Motor neuron (in vitro differentiated cells): ENCODE measurements around the gene SF3A1. TPM values are rescaled to one million over a fixed set of nuclear protein-coding genes. Genes with fewer than 3 reads are reported as not detected.
A peak's percentile ranks its signal among the peaks of the same experiment; 100 is the strongest.
"Not testable (repeated sequence)": the region's sequence is repeated elsewhere in the genome, so short reads cannot be mapped to it uniquely, and the experiment has no call there.

Source experiments
- ATAC-seq, 8 experiments: fragments of 200-7000 bp; cut with Tn5 transposase; replicated peaks in 6 of 8; 2 replicates each; pipeline ENCODE4 v1.8.0; 2021; ENCODE audit warnings: mild to moderate bottlenecking in 8 of 8, moderate library complexity in 8 of 8
- H3K27ac ChIP-seq, 2 donors: fragments of 250-450 bp; sonication (Bioruptor Pico); 2 replicates each; pipeline ENCODE4 v1.9.0; 2021; ENCODE audit warnings: antibody characterized with exemption in 2 of 2, mild to moderate bottlenecking in 2 of 2, moderate library complexity in 1 of 2
- H3K4me1 ChIP-seq, 2 donors: fragments of 250-450 bp; sonication (Bioruptor Pico); replicated peaks in 1 of 2; 2 replicates each; pipeline ENCODE4 v1.6.1; 2021; ENCODE audit warnings: antibody characterized with exemption in 2 of 2, mild to moderate bottlenecking in 2 of 2, moderate library complexity in 1 of 2
- H3K4me3 ChIP-seq, 5 donors: fragments of 250-450 bp; sonication (Bioruptor Pico); 2 replicates each; pipeline ENCODE4 v1.9.0; 2021; ENCODE audit warnings: antibody characterized with exemption in 5 of 5, mild to moderate bottlenecking in 5 of 5, moderate library complexity in 4 of 5
- WGBS, 10 experiments: fragments of 450-650 bp; shearing (Covaris generic); methylation state at CpG; one replicate each; pipeline ENCODE4 v1.0.0; 2022; 5-methylcytosine and 5-hydroxymethylcytosine counted together
- in situ Hi-C, 9 experiments: fragments of 400-800 bp; cut with MboI; loops; one replicate each; pipeline ENCODE4 v1.15.0; 2021; ENCODE audit warnings: low sequenced_read_pairs in 9 of 9, low pct_unique_long_range_greater_than_20kb in 2 of 9; ENCODE audit not compliant: unreplicated experiment in 9 of 9
- total RNA-seq, 8 experiments: library from RNA; unstranded; fragments of 300-600 nt; gene quantifications; 2 replicates each; pipeline versions ENCODE4 v1.2.3 to v1.2.4, GENCODE V29; 2022

The SF3A1 gene, protein sequence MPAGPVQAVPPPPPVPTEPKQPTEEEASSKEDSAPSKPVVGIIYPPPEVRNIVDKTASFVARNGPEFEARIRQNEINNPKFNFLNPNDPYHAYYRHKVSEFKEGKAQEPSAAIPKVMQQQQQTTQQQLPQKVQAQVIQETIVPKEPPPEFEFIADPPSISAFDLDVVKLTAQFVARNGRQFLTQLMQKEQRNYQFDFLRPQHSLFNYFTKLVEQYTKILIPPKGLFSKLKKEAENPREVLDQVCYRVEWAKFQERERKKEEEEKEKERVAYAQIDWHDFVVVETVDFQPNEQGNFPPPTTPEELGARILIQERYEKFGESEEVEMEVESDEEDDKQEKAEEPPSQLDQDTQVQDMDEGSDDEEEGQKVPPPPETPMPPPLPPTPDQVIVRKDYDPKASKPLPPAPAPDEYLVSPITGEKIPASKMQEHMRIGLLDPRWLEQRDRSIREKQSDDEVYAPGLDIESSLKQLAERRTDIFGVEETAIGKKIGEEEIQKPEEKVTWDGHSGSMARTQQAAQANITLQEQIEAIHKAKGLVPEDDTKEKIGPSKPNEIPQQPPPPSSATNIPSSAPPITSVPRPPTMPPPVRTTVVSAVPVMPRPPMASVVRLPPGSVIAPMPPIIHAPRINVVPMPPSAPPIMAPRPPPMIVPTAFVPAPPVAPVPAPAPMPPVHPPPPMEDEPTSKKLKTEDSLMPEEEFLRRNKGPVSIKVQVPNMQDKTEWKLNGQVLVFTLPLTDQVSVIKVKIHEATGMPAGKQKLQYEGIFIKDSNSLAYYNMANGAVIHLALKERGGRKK
- total RNA-seq: 10 to 100 TPM; 20.5 to 81.4 (median 34.6) TPM

GRCh38 chr22:30356449-30357235 lies at the start of gene SF3A1, which contains the start of gene CCDC157:
SF3A1 (minus strand) TSS chr22:30356894; CDS start chr22:30356792, 102 bp downstream.
CCDC157 (plus strand) TSS chr22:30357007; CDS start chr22:30366001, 8,994 bp downstream.
- Histone ChIP-seq H3K4me3 (peak within 1 kb of the TSS; percentile 75 to 100 (median 98)), H3K4me1 (peaks cover 13 to 14% of the 10 kb centered on the region in 2 donors), H3K27ac (peak within 1 kb of the TSS; percentile 98 to 99)
- ATAC-seq: peak; percentile 92 to 94 (median 93)
- in situ Hi-C loops: no loop called here
- 0 to 1% (median 0%) methylated on average over 1 to 14 of the region's 91 CpGs; no CpG with 5 or more reads in 6 of the 10 experiments for WGBS, 10 experiments

- in situ Hi-C loops: no loop called here
- WGBS, 10 experiments: 60 to 100% (median 100%) methylated on average over 1 to 6 of the region's 6 CpGs
- H3K4me1 ChIP-seq: no peaks in the 10 kb centered on the region
- H3K4me3 ChIP-seq: no peak overlapping the region
- ATAC-seq: no peak
- H3K27ac ChIP-seq: no peak overlapping the region
Measured at GRCh38 chr22:30406400-30406799, 49.7 kb upstream of the SF3A1 start.

GRCh38 chr22:30405731-30406130 lies 49.0 kb upstream of the SF3A1 start:
- H3K4me3 ChIP-seq: no peak overlapping the region
- no peak overlapping the region for H3K27ac ChIP-seq
- no peak for ATAC-seq
- no peaks in the 10 kb centered on the region for H3K4me1 ChIP-seq
- in situ Hi-C loops: no loop called here
- WGBS, 10 experiments: 73 to 100% (median 88%) methylated on average over 1 to 4 of the region's 4 CpGs; no CpG with 5 or more reads in 2 of the 10 experiments

DNA sequence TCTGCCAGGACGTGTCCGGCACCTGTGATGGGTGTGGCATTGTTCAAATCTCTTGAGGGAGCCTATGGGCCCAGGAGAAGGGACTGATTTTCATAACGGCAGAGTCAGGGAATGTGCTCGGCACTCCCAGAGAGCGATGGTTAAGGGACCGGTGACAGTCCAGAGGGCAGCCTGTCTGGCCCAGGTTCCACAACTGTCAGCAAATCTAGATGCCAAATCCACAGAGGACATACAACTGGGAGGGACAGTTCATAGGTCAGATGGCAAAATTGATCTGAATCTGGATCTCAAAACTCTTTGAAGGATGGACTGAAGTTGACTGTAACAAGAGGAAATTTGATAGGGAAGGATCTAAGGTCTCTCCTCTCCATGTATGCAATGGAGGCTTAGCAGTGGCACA lies 47.6 kb upstream of the SF3A1 start:
- no peaks in the 10 kb centered on the region for H3K4me1 ChIP-seq
- ATAC-seq: no peak
- in situ Hi-C loops: no loop called here
- H3K4me3 ChIP-seq: no peak overlapping the region
- H3K27ac ChIP-seq: no peak overlapping the region
- WGBS, 10 experiments: 40 to 100% (median 86%) methylated on average over 1 to 6 of the region's 6 CpGs; no CpG with 5 or more reads in 3 of the 10 experiments

DNA sequence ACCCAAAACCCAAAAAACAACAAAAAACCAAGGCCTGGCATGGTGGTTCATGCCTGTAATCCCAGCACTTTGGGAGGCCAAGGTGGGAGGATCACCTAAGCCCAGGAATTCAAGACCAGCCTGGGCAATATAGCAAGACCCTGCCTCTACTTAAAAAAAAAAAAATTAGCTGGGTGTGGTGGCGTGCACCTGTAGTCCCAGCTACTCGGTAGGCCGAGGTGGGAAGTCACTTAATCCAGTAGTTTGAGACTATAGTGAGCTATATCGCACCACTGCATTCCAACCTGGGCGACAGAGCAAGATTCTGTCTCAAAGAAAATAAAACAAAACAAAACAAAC lies 46.0 kb upstream of the SF3A1 start:
- H3K27ac ChIP-seq, H3K4me3 ChIP-seq, ATAC-seq, in situ Hi-C loops, H3K4me1 ChIP-seq: not testable (repeated sequence)
- WGBS, 10 experiments: 83 to 100% (median 90%) methylated on average over 1 to 5 of the region's 5 CpGs; no CpG with 5 or more reads in 3 of the 10 experiments

- whole genome bisulfite sequencing, 10 experiments: 17 to 90% (median 67%) methylated on average over 1 to 3 of the region's 5 CpGs; no CpG with 5 or more reads in 2 of the 10 experiments
- in situ Hi-C loops: no loop called here
Measured at GRCh38 chr22:30402028-30402765, 45.5 kb upstream of the SF3A1 start.

GRCh38 chr22:30401024-30401423 lies 44.3 kb upstream of the SF3A1 start:
- H3K27ac ChIP-seq, H3K4me1 ChIP-seq, ATAC-seq, H3K4me3 ChIP-seq, in situ Hi-C loops: not testable (repeated sequence)
- WGBS, 10 experiments: 67 to 100% (median 100%) methylated on average over 1 to 2 of the region's 3 CpGs; no CpG with 5 or more reads in 2 of the 10 experiments

More at GRCh38 chr22:30402028-30402765, 45.5 kb upstream of the SF3A1 start:
- H3K4me3 ChIP-seq: no peak overlapping the region
- no peak overlapping the region for H3K27ac ChIP-seq
- peak in 1 of 8 experiments; percentile 14 for ATAC-seq
- peaks cover 7 to 8% of the 10 kb centered on the region in 2 donors for H3K4me1 ChIP-seq

DNA sequence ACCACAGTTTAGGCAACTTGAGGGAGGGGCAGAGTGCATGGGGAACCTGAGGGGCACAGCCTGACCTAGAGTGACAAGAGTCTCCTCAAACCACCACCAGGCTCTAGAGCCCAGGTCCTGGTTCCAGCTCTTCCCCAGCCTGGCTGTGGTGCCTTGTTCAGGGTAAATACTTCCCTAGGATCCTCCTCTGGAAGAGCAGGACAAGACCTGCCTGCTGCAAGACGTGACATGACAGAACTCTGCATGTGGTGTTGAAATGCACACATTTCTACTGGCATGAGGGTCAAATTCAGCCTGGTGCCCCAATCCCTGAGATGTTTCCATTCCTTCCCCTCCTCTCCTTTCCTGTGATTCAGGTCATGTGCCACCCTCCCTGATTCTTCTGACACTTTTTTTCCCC lies 43.5 kb upstream of the SF3A1 start:
- Histone ChIP-seq H3K4me1 (peaks cover 7 to 8% of the 10 kb centered on the region in 2 donors), H3K4me3 (no peak overlapping the region), H3K27ac (no peak overlapping the region)
- no peak for ATAC-seq
- 20 to 100% (median 60%) methylated on average over 1 of the region's 1 CpG; no CpG with 5 or more reads in 7 of the 10 experiments for WGBS, 10 experiments
- in situ Hi-C loops: no loop called here

DNA sequence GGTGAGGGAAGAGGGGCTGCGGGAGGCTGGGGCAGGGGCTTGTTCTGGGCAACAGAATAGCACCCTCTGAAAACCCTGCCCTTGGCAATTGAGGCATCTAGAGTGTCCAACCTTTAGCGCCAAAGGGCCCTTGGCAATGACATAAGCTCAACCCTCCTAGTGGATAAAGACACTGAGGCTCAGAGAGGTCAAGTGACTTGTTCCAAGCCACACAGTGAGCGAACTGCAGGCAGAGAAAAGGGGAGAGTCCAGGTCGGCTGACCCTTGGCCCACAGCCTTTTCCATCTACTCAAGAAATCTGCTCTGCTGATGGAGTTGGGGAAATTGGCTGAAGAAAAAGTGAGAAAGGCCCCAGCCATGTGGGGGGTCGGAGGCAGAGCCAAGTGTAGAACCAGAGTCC lies 43.0 kb upstream of the SF3A1 start:
- H3K27ac ChIP-seq: no peak overlapping the region
- WGBS, 10 experiments: 67 to 100% (median 92%) methylated on average over 1 to 3 of the region's 5 CpGs; no CpG with 5 or more reads in 5 of the 10 experiments
- no peak overlapping the region for H3K4me3 ChIP-seq
- ATAC-seq: no peak
- in situ Hi-C loops: loop anchor here in 4 of 9 experiments (25.0 kb wide), 1 partner anchor 287 kb away; no protein-coding TSS in a partner anchor
- peaks cover 7 to 8% of the 10 kb centered on the region in 2 donors for H3K4me1 ChIP-seq

GRCh38 chr22:30398685-30399680 lies 42.3 kb upstream of the SF3A1 start:
- no peak overlapping the region for H3K4me3 ChIP-seq
- H3K4me1 ChIP-seq: peaks cover 7 to 8% of the 10 kb centered on the region in 2 donors
- no peak overlapping the region for H3K27ac ChIP-seq
- peak in 2 of 8 experiments; percentile 11 to 12 for ATAC-seq
- WGBS, 10 experiments: 3 to 81% (median 54%) methylated on average over 1 to 17 of the region's 25 CpGs; no CpG with 5 or more reads in 1 of the 10 experiments
- in situ Hi-C loops: loop anchor here in 4 of 9 experiments (25.0 kb wide), 1 partner anchor 287 kb away; no protein-coding TSS in a partner anchor
